GM10266 (cell line): ENCODE results near the gene POLE4.
A peak's percentile ranks its signal among the peaks of the same experiment; 100 is the strongest.

Source experiments
- DNase-seq: peaks from one replicate; pipeline ENCODE4 v3.0.0; 2012; ENCODE audit errors: extremely low spot score
- CTCF ChIP-seq: IDR thresholded peaks from 2 replicates; pipeline ENCODE4 v1.5.1; 2012; ENCODE audit warnings: mild to moderate bottlenecking, low read depth; ENCODE audit not compliant: control insufficient read depth, insufficient read depth; ENCODE audit errors: missing control alignments

The POLE4 gene

GRCh38 chr2:74958274-74959105 is at the start of gene POLE4:
POLE4 (plus strand) TSS chr2:74958643; CDS start chr2:74958680, 37 bp downstream.
- no peak for TF ChIP-seq CTCF
- peak; percentile 90 for DNase-seq

GRCh38 chr2:74908748-74909444 is 49.5 kb upstream of the POLE4 start:
- no peak for DNase-seq

GRCh38 chr2:74910245-74910644 is 48.2 kb upstream of the POLE4 start:
- DNase-seq = no peak
- TF ChIP-seq CTCF = no peak

More at GRCh38 chr2:74908748-74909444, 49.5 kb upstream of the POLE4 start:
- no peak for TF ChIP-seq CTCF

- no peak for DNase-seq
- no peak for TF ChIP-seq CTCF
Observed at GRCh38 chr2:74911061-74911460, 47.4 kb upstream of the POLE4 start.

GRCh38 chr2:74915743-74916142 is 42.7 kb upstream of the POLE4 start:
- no peak for TF ChIP-seq CTCF
- DNase-seq = no peak

GRCh38 chr2:74916394-74916793 is 42.0 kb upstream of the POLE4 start:
- no peak for DNase-seq
- no peak for TF ChIP-seq CTCF
